GM06990 (cell line): ENCODE measurements around the gene FNDC3B.

ENCODE experiments used
- DNase-seq: peaks from one replicate; pipeline ENCODE4 v3.0.0-alpha.2; 2011; ENCODE audit not compliant: insufficient read length; ENCODE audit errors: extremely low read depth
- H3K27me3 ChIP-seq: replicated peaks from 2 replicates; pipeline ENCODE4 v1.6.0; 2011; ENCODE audit warnings: low read length; ENCODE audit not compliant: control insufficient read depth, insufficient read depth
- H3K36me3 ChIP-seq: 2 replicates; pipeline ENCODE4 v1.5.1; 2011; ENCODE audit warnings: low read length; ENCODE audit not compliant: control insufficient read depth, insufficient read depth
- H3K4me3 ChIP-seq: replicated peaks from 2 replicates; pipeline ENCODE4 v1.5.1; 2011; ENCODE audit warnings: low read depth, mild to moderate bottlenecking, control low read depth, low read length
- CTCF ChIP-seq: IDR thresholded peaks from 2 replicates; pipeline ENCODE4 v1.5.1; 2011; ENCODE audit warnings: low read length, control low read depth, mild to moderate bottlenecking, inconsistent platforms; ENCODE audit not compliant: insufficient read depth, poor library complexity, severe bottlenecking

Gene FNDC3B

GRCh38 chr3:172373912-172374311 is 334.5 kb downstream of the FNDC3B start:
- no peak for TF ChIP-seq CTCF
- Histone ChIP-seq H3K27me3 (no peaks in the 10 kb centered on the region), H3K36me3 (peaks cover 4% of the 10 kb centered on the region), H3K4me3 (no peak overlapping the region)
- no peak for DNase-seq

GRCh38 chr3:172375206-172375850 is 335.9 kb downstream of the FNDC3B start:
- no peak for DNase-seq
- Histone ChIP-seq H3K27me3 (no peaks in the 10 kb centered on the region), H3K4me3 (no peak overlapping the region), H3K36me3 (peaks cover 12% of the 10 kb centered on the region)
- no peak for TF ChIP-seq CTCF

- Histone ChIP-seq H3K36me3 (peaks cover 13% of the 10 kb centered on the region), H3K27me3 (no peaks in the 10 kb centered on the region), H3K4me3 (no peak overlapping the region)
- no peak for TF ChIP-seq CTCF
- DNase-seq, result no peak
Measured at GRCh38 chr3:172376402-172376801, 337.0 kb downstream of the FNDC3B start.

GRCh38 chr3:172376881-172377280 is 337.5 kb downstream of the FNDC3B start:
- no peak overlapping the region for H3K4me3 ChIP-seq
- DNase-seq, result no peak
- H3K36me3 ChIP-seq, result peaks cover 13% of the 10 kb centered on the region
- no peaks in the 10 kb centered on the region for H3K27me3 ChIP-seq
- TF ChIP-seq CTCF, result no peak

- Histone ChIP-seq H3K4me3 (no peak overlapping the region), H3K27me3 (no peaks in the 10 kb centered on the region), H3K36me3 (peaks cover 12% of the 10 kb centered on the region)
- DNase-seq, result no peak
- TF ChIP-seq CTCF, result no peak
Measured at GRCh38 chr3:172378439-172378838, 339.1 kb downstream of the FNDC3B start.

GRCh38 chr3:172379372-172379771 is 340.0 kb downstream of the FNDC3B start:
- no peak for DNase-seq
- TF ChIP-seq CTCF, result no peak
- no peak overlapping the region for H3K4me3 ChIP-seq
- H3K36me3 ChIP-seq, result peaks cover 12% of the 10 kb centered on the region
- no peaks in the 10 kb centered on the region for H3K27me3 ChIP-seq
